ENCODE measurements around the gene WAS.
A peak's percentile ranks its signal among the peaks of the same experiment; 100 is the strongest.
"Not testable (repeated sequence)": the region's sequence is repeated elsewhere in the genome, so short reads cannot be mapped to it uniquely, and the experiment has no call there.

WAS gene

DNA sequence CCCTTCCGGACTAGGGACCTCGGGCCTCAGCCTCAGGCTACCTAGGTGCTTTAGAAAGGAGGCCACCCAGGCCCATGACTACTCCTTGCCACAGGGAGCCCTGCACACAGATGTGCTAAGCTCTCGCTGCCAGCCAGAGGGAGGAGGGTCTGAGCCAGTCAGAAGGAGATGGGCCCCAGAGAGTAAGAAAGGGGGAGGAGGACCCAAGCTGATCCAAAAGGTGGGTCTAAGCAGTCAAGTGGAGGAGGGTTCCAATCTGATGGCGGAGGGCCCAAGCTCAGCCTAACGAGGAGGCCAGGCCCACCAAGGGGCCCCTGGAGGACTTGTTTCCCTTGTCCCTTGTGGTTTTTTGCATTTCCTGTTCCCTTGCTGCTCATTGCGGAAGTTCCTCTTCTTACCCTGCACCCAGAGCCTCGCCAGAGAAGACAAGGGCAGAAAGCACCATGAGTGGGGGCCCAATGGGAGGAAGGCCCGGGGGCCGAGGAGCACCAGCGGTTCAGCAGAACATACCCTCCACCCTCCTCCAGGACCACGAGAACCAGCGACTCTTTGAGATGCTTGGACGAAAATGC is at the start of gene WAS:
Gene WAS (plus strand): TSS at position 389 of the 572 bp plus-strand sequence. CDS start 55 bp downstream, at position 444.
- no peak for DNase-seq (ENCODE audit: low spot score)

DNA sequence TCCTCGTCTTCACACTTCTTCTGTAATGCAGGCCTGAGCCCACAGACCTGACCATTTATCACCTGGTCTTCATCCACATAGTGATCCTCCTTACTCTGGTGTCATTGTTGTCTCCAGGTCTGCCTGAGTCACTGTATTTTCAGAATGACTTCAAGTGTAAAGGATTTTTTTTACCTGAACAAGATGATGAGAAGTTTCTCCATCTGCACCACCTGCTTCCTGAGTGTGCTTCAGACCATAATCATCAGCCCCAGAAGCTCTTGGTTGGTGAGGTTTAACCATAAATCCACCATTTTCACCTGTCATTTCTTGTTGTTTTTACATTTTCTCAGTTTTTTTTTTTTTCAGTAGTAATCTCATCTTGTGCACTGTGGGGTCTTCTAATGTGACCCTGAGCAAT is 47.3 kb upstream of the WAS start:
- DNase-seq (ENCODE audit: low spot score), result no peak

DNA sequence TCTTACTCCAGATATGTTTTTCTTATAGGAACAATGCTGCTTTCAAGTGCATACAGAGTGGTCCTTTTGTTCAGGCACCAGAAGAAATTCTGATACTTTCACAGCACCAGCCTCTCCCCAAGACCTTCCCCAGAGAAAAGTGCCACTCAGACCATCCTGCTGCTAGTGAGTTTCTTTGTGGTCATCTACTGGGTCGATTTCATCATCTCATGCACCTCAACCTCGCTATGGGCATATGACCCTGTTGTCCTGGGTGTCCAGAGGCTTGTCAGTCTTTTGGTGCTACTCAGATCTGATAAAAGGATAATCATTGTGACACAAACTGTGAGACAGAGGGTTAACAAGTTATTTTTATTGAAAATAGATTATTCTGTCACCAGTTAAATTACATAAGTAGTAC is 46.8 kb upstream of the WAS start:
- DNase-seq (ENCODE audit: low spot score), result no peak

- DNase-seq (ENCODE audit: low spot score), result no peak
These were observed 37.9 kb upstream of the WAS start for GRCh38 chrX:48645669-48646068.

DNA sequence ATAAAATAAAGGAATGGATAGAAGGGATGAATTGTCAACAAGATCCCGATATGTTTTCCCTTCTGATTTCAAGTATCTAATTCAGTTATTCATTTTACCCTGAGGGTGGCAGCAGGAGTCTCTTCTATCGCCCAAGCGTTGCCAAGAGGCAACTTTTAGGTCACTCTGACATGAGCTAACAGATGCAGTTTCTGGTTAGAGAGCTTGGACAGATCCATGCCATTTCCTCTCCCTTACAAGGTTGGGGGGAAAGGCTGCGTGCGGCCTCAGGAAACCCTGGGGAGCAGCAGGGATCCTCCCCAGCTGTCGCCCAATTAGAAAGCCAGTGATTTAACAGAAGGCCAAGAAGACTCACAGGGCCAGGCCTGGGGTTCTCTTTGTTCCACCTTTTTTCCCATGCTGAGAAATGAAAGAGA is 35.3 kb upstream of the WAS start:
- peak; percentile 64 for DNase-seq (ENCODE audit: low spot score)

GRCh38 chrX:48649102-48649501 is 34.5 kb upstream of the WAS start:
- peak; percentile 47 for DNase-seq (ENCODE audit: low spot score)

GRCh38 chrX:48652055-48652579 is 31.5 kb upstream of the WAS start:
- DNase-seq (ENCODE audit: low spot score), result not testable (repeated sequence)

GRCh38 chrX:48654746-48655145 is 28.9 kb upstream of the WAS start:
- not testable (repeated sequence) for DNase-seq (ENCODE audit: low spot score)

- not testable (repeated sequence) for DNase-seq (ENCODE audit: low spot score)
These were observed 23.9 kb upstream of the WAS start for GRCh38 chrX:48659686-48660085.

GRCh38 chrX:48663241-48663640 is 20.4 kb upstream of the WAS start:
- no peak for DNase-seq (ENCODE audit: low spot score)

DNA sequence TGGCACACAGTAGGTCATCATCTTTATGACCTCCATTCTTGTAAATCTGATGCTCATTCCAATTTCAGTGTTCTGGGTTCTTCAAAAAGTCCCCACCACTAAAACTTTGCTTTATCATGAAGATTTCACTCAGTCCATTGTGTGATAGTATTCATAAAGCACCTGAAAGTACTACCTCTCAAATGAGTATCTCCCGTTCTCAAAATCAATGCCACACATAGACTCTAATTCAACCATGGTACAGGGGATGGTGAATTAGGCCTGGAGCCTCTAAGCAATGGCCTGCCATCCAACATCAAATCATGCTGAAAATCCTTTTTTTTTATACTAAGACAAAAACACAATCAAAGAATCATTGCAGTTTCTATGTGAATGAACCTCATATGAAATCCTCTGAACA is 19.4 kb upstream of the WAS start:
- no peak for DNase-seq (ENCODE audit: low spot score)

DNA sequence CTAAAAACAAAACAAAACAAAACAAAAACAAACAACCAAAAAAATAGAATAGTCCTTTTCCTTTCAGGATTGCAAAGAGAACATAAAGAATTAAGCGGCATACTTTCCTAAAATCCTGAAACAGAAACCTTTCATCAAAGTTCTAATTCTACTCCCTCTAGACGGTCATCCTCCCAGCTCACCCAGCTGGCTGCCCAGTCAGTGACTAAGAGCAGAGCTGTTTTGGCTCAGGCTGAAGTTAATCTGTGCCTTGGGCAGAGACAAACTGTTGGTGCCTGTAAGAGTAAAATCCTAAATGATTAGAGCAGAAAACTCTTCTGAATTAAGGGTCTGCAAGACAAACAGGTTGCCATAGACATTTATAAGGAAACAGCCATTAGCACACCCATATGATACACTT is 17.6 kb upstream of the WAS start:
- DNase-seq (ENCODE audit: low spot score), result no peak

DNA sequence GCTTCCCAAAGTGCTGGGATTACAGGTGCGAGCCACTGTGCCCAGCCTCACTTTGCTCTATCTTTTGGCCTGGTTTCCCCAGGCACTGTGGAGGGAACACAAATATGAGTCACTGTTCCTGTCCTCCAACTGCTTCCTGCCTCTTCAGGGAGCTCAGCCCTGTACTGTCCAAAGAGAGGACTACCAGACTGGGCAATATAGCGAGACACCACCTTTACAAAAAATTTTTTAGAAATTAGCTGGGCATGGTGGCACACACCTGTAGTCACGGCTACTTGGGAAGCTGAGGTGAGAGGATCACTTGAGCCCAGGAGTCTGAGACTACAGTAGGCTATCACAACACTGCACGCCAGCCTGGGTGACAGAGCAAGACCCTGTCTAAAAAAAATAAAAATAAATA is 16.9 kb upstream of the WAS start:
- no peak for DNase-seq (ENCODE audit: low spot score)

DNA sequence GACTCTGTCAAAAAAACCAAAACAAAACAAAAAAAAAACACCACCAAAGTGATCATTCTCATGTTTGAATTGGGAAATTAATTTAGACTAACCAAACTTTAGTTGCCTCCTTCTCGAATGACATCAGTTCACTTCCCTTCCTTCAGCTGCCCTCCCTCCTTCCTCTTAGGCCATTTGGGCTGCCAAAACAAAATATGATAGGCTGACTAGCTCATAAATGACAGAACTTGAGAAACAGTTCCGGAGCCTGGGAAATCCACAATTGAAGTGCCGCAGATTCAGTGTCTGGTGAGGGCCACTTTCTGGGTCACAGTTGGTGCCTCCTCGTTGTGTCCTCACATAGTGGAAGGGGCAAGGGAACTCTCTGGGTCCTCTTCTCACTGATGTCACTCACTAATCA is 16.1 kb upstream of the WAS start:
- no peak for DNase-seq (ENCODE audit: low spot score)

DNA sequence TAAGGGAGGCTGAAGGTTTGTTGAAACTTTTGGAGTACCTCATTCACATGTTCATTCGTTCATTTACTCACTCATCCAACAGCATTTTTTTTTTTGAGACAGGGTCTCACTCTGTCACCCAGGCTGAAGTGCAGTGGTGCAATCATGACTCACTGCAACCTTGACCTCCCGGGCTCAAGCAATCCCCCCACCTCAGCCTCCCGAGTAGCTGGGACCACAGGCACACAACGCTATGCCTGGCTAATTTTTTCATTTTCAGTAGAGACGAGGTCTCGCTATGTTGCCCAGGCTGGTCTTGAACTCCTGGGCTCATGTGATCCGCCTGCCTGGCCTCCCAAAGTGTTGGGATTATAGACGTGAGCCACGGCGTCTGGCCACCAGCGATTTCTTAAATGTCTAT is 15.4 kb upstream of the WAS start:
- not testable (repeated sequence) for DNase-seq (ENCODE audit: low spot score)

- peak; percentile 90 for DNase-seq (ENCODE audit: low spot score)
These were observed 7.3 kb upstream of the WAS start for GRCh38 chrX:48676106-48676892.

DNA sequence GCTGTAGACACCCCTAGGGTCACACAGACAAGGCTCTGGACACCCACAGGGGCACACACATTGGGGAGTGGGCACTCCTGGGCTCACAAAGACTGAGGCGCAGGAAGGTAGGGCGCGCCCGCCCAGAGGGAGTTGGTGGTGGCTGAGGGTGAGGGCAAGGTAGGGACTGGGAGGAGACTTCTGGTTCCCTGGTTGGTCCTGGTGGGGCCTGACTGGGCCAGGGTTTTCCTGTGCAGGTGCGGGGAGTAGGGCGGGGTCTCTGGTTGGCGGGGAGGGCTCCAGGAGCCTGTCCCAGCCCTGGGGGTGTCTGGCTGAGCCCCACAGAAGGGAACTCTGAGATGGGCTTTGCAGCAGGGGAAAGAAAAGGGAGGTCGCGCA is 6.7 kb upstream of the WAS start:
- DNase-seq (ENCODE audit: low spot score), result peak; percentile 8

DNA sequence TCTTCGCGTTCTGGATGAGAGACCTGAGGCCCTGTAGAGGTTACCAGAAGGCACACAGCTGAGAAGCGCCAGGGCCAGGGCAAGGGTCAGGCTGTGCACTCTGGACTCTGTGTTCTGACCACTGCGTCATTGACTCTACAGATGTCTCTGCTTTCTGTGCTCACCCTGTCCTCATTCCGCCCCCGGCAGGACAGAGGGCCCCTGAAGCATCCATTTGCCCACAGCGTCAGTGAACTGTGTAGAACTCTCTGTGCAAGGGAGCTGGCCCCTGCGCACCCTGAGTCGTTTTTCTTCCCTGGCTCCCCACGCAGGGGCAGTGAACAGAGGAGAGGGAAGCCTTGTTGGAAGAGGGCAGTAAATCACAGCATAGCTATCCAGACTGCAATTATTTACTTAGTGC is 6.1 kb upstream of the WAS start:
- no peak for DNase-seq (ENCODE audit: low spot score)

DNA sequence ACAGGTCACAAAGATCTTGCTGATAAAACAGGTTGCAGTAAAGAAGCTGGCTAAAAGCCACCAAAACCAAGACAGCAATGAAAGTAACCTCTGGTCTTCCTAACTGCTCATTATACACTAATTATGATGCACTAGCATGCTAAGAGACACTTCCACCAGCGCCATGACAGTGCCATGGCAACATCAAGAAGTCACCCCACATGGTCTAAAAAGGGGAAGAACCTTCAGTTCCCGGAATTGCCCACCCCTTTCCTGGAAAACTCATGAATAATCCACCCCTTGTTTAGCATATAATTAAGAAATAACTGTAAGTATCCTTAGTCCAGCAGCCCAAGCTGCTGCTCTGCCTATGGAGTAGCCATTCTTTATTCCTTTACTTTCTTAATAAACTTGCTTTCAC is 3.1 kb upstream of the WAS start:
- not testable (repeated sequence) for DNase-seq (ENCODE audit: low spot score)

DNA sequence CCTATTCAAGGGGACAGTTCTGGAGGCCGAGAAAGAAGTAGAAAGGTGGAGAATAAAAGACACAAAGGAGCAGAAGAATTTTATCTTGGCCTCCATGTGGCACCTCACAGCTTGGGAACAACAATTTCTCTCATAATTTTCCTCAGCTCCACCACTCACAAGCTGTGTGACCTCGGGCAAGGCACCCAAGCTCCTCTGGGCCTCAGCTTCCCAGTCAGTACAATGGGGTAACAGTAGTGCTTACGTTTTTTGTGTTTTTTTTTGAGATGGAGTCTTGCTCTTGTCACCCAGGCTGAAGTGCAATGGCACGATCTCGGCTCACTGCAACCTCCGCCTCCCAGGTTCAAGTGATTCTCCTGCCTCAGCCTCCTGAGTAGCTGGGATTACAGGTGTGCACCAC is 2.7 kb upstream of the WAS start:
- DNase-seq (ENCODE audit: low spot score), result not testable (repeated sequence)

DNA sequence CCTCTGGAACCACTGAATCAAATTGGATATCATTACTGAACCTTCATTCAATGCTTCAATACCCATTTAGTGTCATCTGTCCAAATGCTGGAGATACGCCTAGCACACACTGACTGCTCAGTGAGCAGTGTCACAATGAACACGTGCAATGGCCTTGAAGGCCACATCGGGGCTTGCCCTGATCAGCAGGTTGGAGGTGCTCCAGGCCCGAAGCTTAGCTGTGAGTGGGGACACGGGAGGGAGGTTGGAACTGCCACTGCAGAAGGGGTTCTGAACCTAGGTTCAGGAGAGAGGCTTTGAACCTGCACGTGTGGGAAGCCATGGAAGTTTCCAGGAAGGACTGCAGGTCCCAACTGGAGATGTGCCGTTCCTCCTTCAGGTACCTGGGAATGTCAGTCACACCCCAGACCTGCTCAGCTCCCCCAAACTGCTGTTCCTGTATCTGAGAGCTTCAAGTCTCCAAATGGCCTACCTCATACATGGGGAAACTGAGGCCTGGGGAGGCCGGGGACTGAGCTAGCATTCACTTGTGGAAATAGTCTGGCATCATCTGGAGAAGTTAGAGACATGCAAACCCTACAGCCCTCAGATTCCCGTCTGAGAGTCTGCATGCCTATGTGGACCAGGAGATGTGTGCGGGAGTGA is 1.9 kb upstream of the WAS start:
- DNase-seq (ENCODE audit: low spot score), result no peak

DNA sequence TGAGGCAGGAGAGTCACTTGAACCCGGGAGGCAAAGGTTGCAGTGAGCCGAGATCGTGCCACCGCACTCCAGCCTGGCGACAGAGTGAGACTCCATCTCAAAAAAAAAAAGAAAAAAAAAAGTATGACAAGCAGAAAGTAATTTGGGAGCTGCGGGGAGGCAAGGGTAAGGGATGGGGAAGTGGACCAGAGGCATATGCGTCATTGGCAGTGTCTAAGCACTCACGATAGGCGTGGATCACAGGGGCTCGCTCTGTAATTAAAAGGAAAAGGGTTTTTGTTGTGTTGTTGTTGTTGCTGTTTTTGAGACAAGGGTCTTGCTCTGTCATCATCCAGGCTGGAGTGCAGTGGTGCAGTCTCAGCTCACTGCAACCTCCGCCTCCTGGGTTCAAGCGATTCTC is 804 bp upstream of the WAS start:
- DNase-seq (ENCODE audit: low spot score), result not testable (repeated sequence)

GRCh38 chrX:48684134-48684533 is 535 bp downstream of the WAS start:
- no peak for DNase-seq (ENCODE audit: low spot score)

All from SW480 (cell line).